Neuronal stem cell (in vitro differentiated cells): ENCODE results near the gene MRTFB.

ENCODE experiments used
- DNase-seq: peaks from one replicate; pipeline ENCODE4 v3.0.0-alpha.2; 2013; ENCODE audit warnings: low spot score
- H2AFZ ChIP-seq: one replicate; pipeline ENCODE4 v1.6.1; 2013; ENCODE audit warnings: mild to moderate bottlenecking, low read length, inconsistent platforms
- H2AK5ac ChIP-seq: 2 replicates; pipeline ENCODE4 v1.6.1; 2013; ENCODE audit warnings: low read depth, mild to moderate bottlenecking, inconsistent platforms, low read length, moderate library complexity, mixed read lengths
- H2BK120ac ChIP-seq: 2 replicates; pipeline ENCODE4 v1.6.1; 2013; ENCODE audit warnings: low read depth, mild to moderate bottlenecking, inconsistent platforms, low read length, moderate library complexity, mixed read lengths
- H2BK12ac ChIP-seq: one replicate; pipeline ENCODE4 v1.6.1; 2013; ENCODE audit warnings: low read length, inconsistent platforms
- H2BK15ac ChIP-seq: 2 replicates; pipeline ENCODE4 v1.6.1; 2013; ENCODE audit warnings: mild to moderate bottlenecking, low read length, inconsistent platforms, mixed read lengths
- H2BK5ac ChIP-seq: one replicate; pipeline ENCODE4 v1.6.1; 2013; ENCODE audit warnings: inconsistent platforms, mild to moderate bottlenecking, low read length, moderate library complexity
- H3K14ac ChIP-seq: one replicate; pipeline ENCODE4 v1.6.1; 2013; ENCODE audit warnings: low read length, inconsistent platforms
- H3K18ac ChIP-seq: 2 replicates; pipeline ENCODE4 v1.6.1; 2013; ENCODE audit warnings: low read length, inconsistent platforms
- H3K23ac ChIP-seq: 2 replicates; pipeline ENCODE4 v1.6.1; 2013; ENCODE audit warnings: low read depth, mild to moderate bottlenecking, mixed read lengths, low read length, inconsistent platforms; ENCODE audit not compliant: poor library complexity
- H3K27ac ChIP-seq: replicated peaks from 3 replicates; pipeline ENCODE4 v1.5.1; 2013; ENCODE audit warnings: low read length, inconsistent platforms
- H3K27me3 ChIP-seq, 3 experiments: 2 replicates each; pipeline ENCODE4 v1.6.1; 2013; ENCODE audit warnings: low read length in 3 of 3, mild to moderate bottlenecking in 2 of 3, inconsistent platforms in 1 of 3, low read depth in 1 of 3, mixed read lengths in 1 of 3, moderate library complexity in 1 of 3; ENCODE audit not compliant: control insufficient read depth in 3 of 3, insufficient read depth in 3 of 3
- H3K36me3 ChIP-seq, 2 donors: replicated peaks in 1 of 2; 2 replicates each; pipeline ENCODE4 v1.6.1; 2013; ENCODE audit warnings: low read length in 2 of 2; ENCODE audit not compliant: control insufficient read depth in 2 of 2, insufficient read depth in 2 of 2
- H3K4ac ChIP-seq: 2 replicates; pipeline ENCODE4 v1.6.1; 2013; ENCODE audit warnings: inconsistent platforms, mild to moderate bottlenecking, low read length, moderate library complexity
- H3K4me1 ChIP-seq, 2 donors: 1 replicate in 1 of 2; 2 replicates in 1 of 2; pipeline ENCODE4 v1.6.1; 2013; ENCODE audit warnings: low read length in 2 of 2, low read depth in 1 of 2; ENCODE audit not compliant: control insufficient read depth in 2 of 2, insufficient read depth in 1 of 2
- H3K4me2 ChIP-seq: one replicate; pipeline ENCODE4 v1.6.1; 2013; ENCODE audit warnings: mild to moderate bottlenecking, low read length, inconsistent platforms; ENCODE audit not compliant: insufficient read depth, poor library complexity, severe bottlenecking
- H3K4me3 ChIP-seq, 2 donors: 2 replicates each; pipeline ENCODE4 v1.5.1; 2013; ENCODE audit warnings: low read length in 2 of 2, mild to moderate bottlenecking in 2 of 2, inconsistent platforms in 1 of 2, moderate library complexity in 1 of 2
- H3K79me1 ChIP-seq: one replicate; pipeline ENCODE4 v1.6.1; 2013; ENCODE audit warnings: low read depth, mild to moderate bottlenecking, inconsistent platforms, low read length, moderate library complexity
- H3K9ac ChIP-seq: one replicate; pipeline ENCODE4 v1.6.1; 2013; ENCODE audit warnings: mild to moderate bottlenecking, low read depth, low read length, inconsistent platforms; ENCODE audit not compliant: poor library complexity
- H3K9me3 ChIP-seq, 2 donors: replicated peaks in 1 of 2; 2 replicates each; pipeline versions ENCODE3 to v1.6.1; 2013; ENCODE audit warnings: low read length in 2 of 2, mild to moderate bottlenecking in 2 of 2, inconsistent platforms in 1 of 2, low read depth in 1 of 2, mixed read lengths in 1 of 2, moderate library complexity in 1 of 2; ENCODE audit not compliant: control insufficient read depth in 2 of 2, insufficient read depth in 1 of 2
- H4K8ac ChIP-seq: one replicate; pipeline ENCODE4 v1.6.1; 2013; ENCODE audit warnings: low read depth, mild to moderate bottlenecking, inconsistent platforms, low read length, moderate library complexity
- H4K91ac ChIP-seq: one replicate; pipeline ENCODE4 v1.6.1; 2013; ENCODE audit warnings: low read length, low read depth, mild to moderate bottlenecking, inconsistent platforms; ENCODE audit not compliant: poor library complexity
- WGBS, 2 donors: extraction: QIAGEN DNeasy Blood & Tissue Kit; methylation state at CpG; one replicate each; pipeline ENCODE4 v1.1.7; 2013; ENCODE audit warnings: missing lambda C conversion rate in 2 of 2, mixed read lengths in 1 of 2; ENCODE audit not compliant: insufficient read length in 2 of 2, insufficient replicate concordance in 1 of 2; ENCODE audit errors: extremely low coverage in 2 of 2; 5-methylcytosine and 5-hydroxymethylcytosine counted together

MRTFB gene

DNA sequence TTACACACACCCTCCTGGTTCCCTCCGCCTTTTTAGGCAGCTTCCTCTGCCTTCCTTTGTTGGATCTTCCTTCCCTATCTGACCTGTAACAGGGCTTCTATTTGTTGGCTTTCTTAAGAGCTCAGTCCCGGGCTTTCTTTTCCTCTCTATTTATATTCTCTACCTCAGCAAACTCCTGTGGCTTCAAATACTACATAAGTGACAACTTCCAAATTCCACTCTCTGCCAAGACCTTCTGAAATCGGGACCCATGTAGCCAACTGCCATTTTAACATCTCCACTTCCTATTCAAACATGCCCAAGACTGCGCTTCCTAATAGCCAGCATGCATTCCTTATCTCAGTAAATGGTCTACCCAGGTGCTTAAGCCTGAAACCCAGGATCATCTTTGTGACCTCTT, 128.1 kb downstream of the MRTFB start:
- Histone ChIP-seq H3K4me3 (no peak overlapping the region), H3K14ac (no peak overlapping the region), H2BK5ac (no peak overlapping the region), H2BK15ac (no peak overlapping the region), H2AFZ (no peak overlapping the region), H3K4me2 (no peak overlapping the region), H2BK12ac (no peak overlapping the region), H3K9me3 (peaks cover 0 to 4% of the 10 kb centered on the region in 2 donors), H4K91ac (no peak overlapping the region), H3K4ac (no peak overlapping the region), H3K79me1 (no peaks in the 10 kb centered on the region), H4K8ac (no peak overlapping the region), H3K27me3 (no peaks in the 10 kb centered on the region), H3K23ac (no peak overlapping the region), H3K9ac (no peak overlapping the region), H3K18ac (no peak overlapping the region), H3K4me1 (peaks cover 1 to 9% of the 10 kb centered on the region in 2 donors), H2BK120ac (no peak overlapping the region), H3K27ac (no peak overlapping the region), H3K36me3 (no peaks in the 10 kb centered on the region), H2AK5ac (no peak overlapping the region)
- WGBS, 2 donors = no CpG with 5 or more reads among the region's 4 CpGs
- DNase-seq = no peak

DNA sequence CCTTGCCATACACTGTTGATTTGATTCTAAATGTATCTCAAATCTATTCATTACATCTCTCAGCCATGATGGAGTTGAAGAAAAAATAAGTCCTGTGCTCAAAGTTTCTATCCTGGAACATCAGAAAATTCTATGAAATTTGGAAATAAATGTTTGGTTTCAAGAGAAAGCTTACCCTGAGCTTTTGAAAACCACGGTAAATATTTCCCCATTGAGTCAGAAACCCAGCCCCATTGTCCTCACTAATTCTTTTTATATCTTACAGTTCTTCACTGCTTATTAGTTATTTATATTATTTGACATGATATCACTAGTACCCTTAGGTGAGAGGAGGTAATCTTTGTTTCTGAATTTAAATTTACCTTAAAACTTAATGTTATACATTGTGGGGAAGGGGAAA, 128.5 kb downstream of the MRTFB start:
- Histone ChIP-seq H3K36me3 (no peaks in the 10 kb centered on the region), H4K8ac (no peak overlapping the region), H2BK120ac (no peak overlapping the region), H3K9ac (no peak overlapping the region), H3K4me1 (peaks cover 1 to 9% of the 10 kb centered on the region in 2 donors), H2AFZ (no peak overlapping the region), H2BK15ac (no peak overlapping the region), H2AK5ac (no peak overlapping the region), H3K9me3 (peaks cover 0 to 4% of the 10 kb centered on the region in 2 donors), H3K23ac (no peak overlapping the region), H3K4me2 (no peak overlapping the region), H3K4me3 (no peak overlapping the region), H4K91ac (no peak overlapping the region), H3K79me1 (no peaks in the 10 kb centered on the region), H3K27me3 (no peaks in the 10 kb centered on the region), H3K14ac (no peak overlapping the region), H3K4ac (no peak overlapping the region), H3K27ac (no peak overlapping the region), H3K18ac (no peak overlapping the region), H2BK12ac (no peak overlapping the region), H2BK5ac (no peak overlapping the region)
- DNase-seq = no peak
- WGBS, 2 donors = no CpG with 5 or more reads among the region's 1 CpG

DNA sequence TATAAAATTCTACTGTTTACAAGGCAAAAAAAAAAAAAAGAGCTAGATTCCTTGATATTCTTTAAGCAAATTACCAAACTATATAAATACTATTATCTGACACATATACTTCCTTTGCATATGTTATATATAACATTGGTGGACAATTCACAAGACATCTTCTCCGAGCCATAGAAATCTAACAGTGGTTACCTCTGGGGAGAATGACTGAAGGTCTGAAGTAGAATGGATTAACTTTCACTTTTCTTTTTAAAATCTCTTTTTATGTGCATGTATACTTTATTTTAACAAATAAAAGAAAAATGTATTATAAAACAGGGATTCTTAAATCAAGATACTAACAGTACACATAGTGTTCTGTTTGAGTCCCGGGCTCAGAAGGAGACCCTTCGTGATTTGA, 131.0 kb downstream of the MRTFB start:
- Histone ChIP-seq H2BK5ac (no peak overlapping the region), H3K4me2 (no peak overlapping the region), H2BK12ac (no peak overlapping the region)

DNA sequence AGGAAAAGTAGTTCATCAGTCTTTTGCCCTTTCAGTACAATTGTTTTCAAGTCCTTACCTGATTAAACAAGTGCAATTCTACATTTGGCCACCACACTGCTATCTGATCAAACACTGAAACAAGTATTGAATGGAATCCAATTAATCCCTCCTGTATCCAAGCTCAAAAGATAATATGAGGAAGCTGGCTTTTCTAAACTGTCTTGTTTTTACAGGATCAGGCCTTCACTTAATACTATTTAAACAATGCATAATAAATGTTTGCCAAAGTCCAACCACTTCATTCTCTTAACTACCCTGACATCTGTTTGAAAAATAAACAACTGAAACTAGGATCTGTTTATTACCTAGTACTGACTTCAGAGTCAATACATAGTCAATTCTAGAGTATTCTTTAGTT, 131.6 kb downstream of the MRTFB start:
- Histone ChIP-seq H3K9ac (no peak overlapping the region), H3K27ac (no peak overlapping the region), H3K4me2 (no peak overlapping the region), H3K18ac (no peak overlapping the region), H2BK12ac (no peak overlapping the region), H3K23ac (no peak overlapping the region), H3K36me3 (no peaks in the 10 kb centered on the region), H4K91ac (no peak overlapping the region), H4K8ac (no peak overlapping the region), H2AK5ac (no peak overlapping the region), H2BK120ac (no peak overlapping the region), H3K27me3 (no peaks in the 10 kb centered on the region), H2BK15ac (no peak overlapping the region), H3K4me1 (peaks cover 0 to 1% of the 10 kb centered on the region in 2 donors), H3K4ac (no peak overlapping the region), H3K14ac (no peak overlapping the region), H3K9me3 (peaks cover 0 to 3% of the 10 kb centered on the region in 2 donors), H2BK5ac (no peak overlapping the region), H3K79me1 (no peaks in the 10 kb centered on the region), H2AFZ (no peak overlapping the region), H3K4me3 (no peak overlapping the region)
- DNase-seq = no peak

More for the DNA sequence above, 131.0 kb downstream of the MRTFB start:
- Histone ChIP-seq H2BK15ac (no peak overlapping the region), H3K23ac (no peak overlapping the region), H3K9me3 (peaks cover 0 to 4% of the 10 kb centered on the region in 2 donors), H2AFZ (no peak overlapping the region), H3K36me3 (no peaks in the 10 kb centered on the region), H3K79me1 (no peaks in the 10 kb centered on the region), H2BK120ac (no peak overlapping the region), H3K9ac (no peak overlapping the region), H3K4ac (no peak overlapping the region), H4K8ac (no peak overlapping the region), H3K4me3 (no peak overlapping the region), H2AK5ac (no peak overlapping the region), H3K18ac (no peak overlapping the region), H3K4me1 (peaks cover 0 to 1% of the 10 kb centered on the region in 2 donors), H4K91ac (no peak overlapping the region), H3K27me3 (no peaks in the 10 kb centered on the region), H3K27ac (no peak overlapping the region), H3K14ac (no peak overlapping the region)
- no peak for DNase-seq
- WGBS, 2 donors = no CpG with 5 or more reads among the region's 3 CpGs
